Smooth muscle cell (in vitro differentiated cells): ENCODE results near the gene MTARC2. TPM values are rescaled to one million over a fixed set of nuclear protein-coding genes. Genes with fewer than 3 reads are reported as not detected.

Source experiments
- DNase-seq: peaks from one replicate; lab custom pipeline; 2025; ENCODE audit not compliant: unreplicated experiment; lab: John Stamatoyannopoulos, UW
- H2AFZ ChIP-seq: fragments of 200-600 bp; sonication (generic); 2 replicates; pipeline ENCODE4 v1.6.0; 2016; ENCODE audit warnings: antibody characterized with exemption, low read depth, mild to moderate bottlenecking
- H3F3A ChIP-seq: fragments of 200-600 bp; sonication (generic); 2 replicates; pipeline ENCODE4 v1.6.0; 2017; ENCODE audit warnings: antibody characterized with exemption, low read depth
- H3K27ac ChIP-seq: fragments of 200-600 bp; sonication (generic); 2 replicates; pipeline ENCODE4 v1.5.1; 2016; ENCODE audit warnings: low read depth, mild to moderate bottlenecking
- H3K27me3 ChIP-seq: fragments of 200-600 bp; sonication (generic); 2 replicates; pipeline ENCODE4 v1.6.1; 2016; ENCODE audit warnings: low read depth, mild to moderate bottlenecking
- H3K36me3 ChIP-seq: fragments of 200-600 bp; sonication (generic); 2 replicates; pipeline ENCODE4 v1.5.1; 2016; ENCODE audit warnings: low read depth
- H3K4me1 ChIP-seq: fragments of 200-600 bp; sonication (generic); 2 replicates; pipeline ENCODE4 v1.5.1; 2016; ENCODE audit warnings: low read depth
- H3K4me2 ChIP-seq: fragments of 200-600 bp; sonication (generic); 2 replicates; pipeline ENCODE4 v1.6.0; 2016; ENCODE audit warnings: mild to moderate bottlenecking
- H3K4me3 ChIP-seq: fragments of 200-600 bp; sonication (generic); 2 replicates; pipeline ENCODE4 v1.5.1; 2016; ENCODE audit warnings: mild to moderate bottlenecking
- H3K79me2 ChIP-seq: fragments of 200-600 bp; sonication (generic); 2 replicates; pipeline ENCODE4 v1.6.0; 2016; ENCODE audit warnings: low read depth, mild to moderate bottlenecking
- H3K9ac ChIP-seq: fragments of 200-600 bp; sonication (generic); 2 replicates; pipeline ENCODE4 v1.6.0; 2016; ENCODE audit warnings: low read depth
- H3K9me3 ChIP-seq: fragments of 200-600 bp; sonication (generic); replicated peaks from 2 replicates; pipeline ENCODE4 v1.5.1; 2016; ENCODE audit warnings: low read depth
- H4K20me1 ChIP-seq: fragments of 200-600 bp; sonication (generic); 2 replicates; pipeline ENCODE4 v1.6.0; 2016; ENCODE audit warnings: low read depth
- CTCF ChIP-seq: fragments of 200-600 bp; sonication (generic); IDR thresholded peaks from 2 replicates; pipeline ENCODE4 v1.5.1; 2017; ENCODE audit warnings: borderline replicate concordance, mild to moderate bottlenecking, antibody characterized with exemption; ENCODE audit not compliant: insufficient read depth, poor library complexity, severe bottlenecking
- WGBS: methylation state at CpG from one replicate; pipeline ENCODE4 v1.1.7; 2016; ENCODE audit warnings: low lambda C conversion rate; 5-methylcytosine and 5-hydroxymethylcytosine counted together
- polyA plus RNA-seq: library from polyadenylated mRNA; unstranded; fragments of >200 nt; fragmentation: Nextera tagmentation; extraction: Ambion mirVana; gene quantifications from 2 replicates; pipeline ENCODE4 v1.2.1, GENCODE V29; 2016
- total RNA-seq: library from RNA; depleted of rRNA; stranded (reverse); fragments of >200 nt; gene quantifications from 2 replicates; pipeline ENCODE4 v1.2.3, GENCODE V29; 2014

Gene MTARC2
- total and polyA plus RNA-seq, 2 experiments from 2014 or later = 6.1 to 7.6 TPM

- Histone ChIP-seq H3K4me1 (no peaks in the 10 kb centered on the region), H2AFZ (no peak overlapping the region), H3K79me2 (no peaks in the 10 kb centered on the region), H3K4me3 (no peak overlapping the region), H3K27me3 (no peaks in the 10 kb centered on the region), H3K36me3 (no peaks in the 10 kb centered on the region), H4K20me1 (no peaks in the 10 kb centered on the region), H3K9ac (no peak overlapping the region), H3F3A (no peaks in the 10 kb centered on the region), H3K9me3 (no peaks in the 10 kb centered on the region), H3K27ac (no peak overlapping the region), H3K4me2 (no peak overlapping the region)
- WGBS = 93% methylated on average over 7 of the region's 7 CpGs
- no peak for TF ChIP-seq CTCF
- no peak for DNase-seq
Observed at GRCh38 chr1:220705782-220706181, 42.3 kb upstream of the MTARC2 start.

DNA sequence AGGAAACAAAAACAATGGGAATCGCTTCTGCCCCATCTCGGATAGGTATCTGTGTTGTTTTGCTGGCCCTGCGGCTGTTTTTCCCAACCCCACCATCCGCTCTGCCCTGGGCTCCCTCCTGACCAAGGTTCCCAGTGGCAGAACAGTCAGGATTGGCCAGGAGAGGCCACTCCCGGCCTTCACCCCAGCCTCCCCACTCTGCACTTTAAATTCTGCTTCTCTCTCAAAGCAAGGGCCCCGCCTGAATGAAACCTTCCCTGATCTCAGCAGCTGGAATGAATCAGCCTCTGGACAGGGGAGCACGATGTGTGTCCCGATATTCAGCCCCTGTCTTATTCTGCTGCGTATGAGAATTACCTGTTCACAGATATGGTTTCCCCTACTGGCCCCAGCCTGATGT is 41.6 kb upstream of the MTARC2 start:
- H3K4me3 ChIP-seq = no peak overlapping the region
- WGBS = 87% methylated on average over 9 of the region's 9 CpGs
- H3K9me3 ChIP-seq = no peaks in the 10 kb centered on the region
- no peak for TF ChIP-seq CTCF
- H3K27ac ChIP-seq = no peak overlapping the region
- H2AFZ ChIP-seq = no peak overlapping the region
- no peaks in the 10 kb centered on the region for H3K36me3 ChIP-seq
- DNase-seq = no peak
- no peaks in the 10 kb centered on the region for H3K27me3 ChIP-seq
- H4K20me1 ChIP-seq = no peaks in the 10 kb centered on the region
- H3K9ac ChIP-seq = no peak overlapping the region
- no peaks in the 10 kb centered on the region for H3F3A ChIP-seq
- H3K79me2 ChIP-seq = no peaks in the 10 kb centered on the region
- H3K4me2 ChIP-seq = no peak overlapping the region
- no peaks in the 10 kb centered on the region for H3K4me1 ChIP-seq

DNA sequence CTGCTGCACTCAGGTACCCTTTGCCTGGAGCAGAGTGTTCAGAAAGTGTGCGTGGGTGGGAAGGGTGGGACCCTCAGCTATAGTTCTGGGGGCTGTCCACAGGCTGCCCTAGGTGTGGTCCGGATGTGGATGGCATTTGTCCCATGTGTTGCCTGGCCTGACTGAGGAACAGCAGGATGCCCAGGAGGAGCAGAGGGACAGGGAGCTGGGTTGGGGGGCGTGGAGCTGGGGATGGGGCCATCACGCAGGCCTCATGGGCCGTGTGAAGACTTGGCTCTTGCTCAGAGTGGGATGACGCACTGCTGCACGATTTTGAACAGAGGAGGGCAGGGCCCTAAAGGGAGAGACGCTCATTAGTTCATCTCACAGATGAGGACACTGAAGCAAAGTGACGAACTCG is 41.0 kb upstream of the MTARC2 start:
- Histone ChIP-seq H3K4me2 (no peak overlapping the region), H3K79me2 (no peaks in the 10 kb centered on the region), H3K9ac (no peak overlapping the region), H3K36me3 (no peaks in the 10 kb centered on the region), H4K20me1 (no peaks in the 10 kb centered on the region), H3K27me3 (no peaks in the 10 kb centered on the region), H3F3A (no peaks in the 10 kb centered on the region), H3K4me3 (no peak overlapping the region), H3K27ac (no peak overlapping the region), H3K9me3 (no peaks in the 10 kb centered on the region), H2AFZ (no peak overlapping the region), H3K4me1 (no peaks in the 10 kb centered on the region)
- no peak for DNase-seq
- WGBS = 93% methylated on average over 10 of the region's 10 CpGs
- TF ChIP-seq CTCF = no peak

- no peak overlapping the region for H3K4me2 ChIP-seq
- no peaks in the 10 kb centered on the region for H3K36me3 ChIP-seq
- no peaks in the 10 kb centered on the region for H3K9me3 ChIP-seq
- H3K27me3 ChIP-seq = no peaks in the 10 kb centered on the region
- H3K27ac ChIP-seq = no peak overlapping the region
- WGBS = 84% methylated on average over 4 of the region's 4 CpGs
- no peaks in the 10 kb centered on the region for H3K4me1 ChIP-seq
- TF ChIP-seq CTCF = no peak
- H2AFZ ChIP-seq = no peak overlapping the region
- no peaks in the 10 kb centered on the region for H3K79me2 ChIP-seq
- no peaks in the 10 kb centered on the region for H4K20me1 ChIP-seq
- no peak overlapping the region for H3K4me3 ChIP-seq
- H3K9ac ChIP-seq = no peak overlapping the region
- DNase-seq = no peak
- H3F3A ChIP-seq = no peaks in the 10 kb centered on the region
Observed at GRCh38 chr1:220708244-220708643, 39.9 kb upstream of the MTARC2 start.
